ENCODE measurements around the gene ADAMTS14. TPM values are rescaled to one million over a fixed set of nuclear protein-coding genes. Genes with fewer than 3 reads are reported as not detected.

The ADAMTS14 gene
- polyA plus RNA-seq, 1 donor (not counting 4 experiments of a cell fraction or from before 2014, with no cell fraction given): 0.09 TPM

DNA sequence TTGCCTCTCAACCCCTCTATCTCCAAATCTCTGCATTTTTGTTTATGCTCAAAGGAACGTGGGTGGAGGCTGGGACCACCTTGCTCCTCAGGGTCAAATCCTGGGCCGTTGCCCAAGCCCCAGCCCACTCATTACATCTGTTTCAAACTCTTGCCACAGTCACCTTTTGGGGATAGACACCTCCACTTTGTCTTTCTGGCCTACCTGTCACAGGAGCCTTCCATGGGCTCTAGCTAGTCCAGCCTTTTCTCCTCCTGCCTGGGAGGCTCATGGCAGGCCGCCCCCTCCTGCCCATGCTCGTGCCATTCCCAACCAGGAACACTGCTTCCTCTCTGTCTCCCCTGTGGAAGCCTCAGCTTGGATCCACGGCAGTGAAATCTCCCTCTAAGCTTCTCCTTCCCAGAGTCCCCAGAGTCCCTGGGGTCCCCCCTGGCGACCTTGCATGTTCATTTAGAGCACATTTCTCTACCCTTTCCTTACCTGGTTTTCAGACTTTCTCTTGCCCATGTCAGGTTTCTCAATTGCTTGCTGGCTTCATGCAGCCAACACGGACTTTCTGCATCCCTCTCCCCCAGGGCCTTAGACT lies 2.5 kb upstream of the ADAMTS14 start:
- no peak overlapping the region for H3K4me3 ChIP-seq (ENCODE audit: control insufficient read depth in 2 of 3, extremely low read depth in 1 of 3, insufficient read depth in 2 of 3, low read depth in 1 of 3, low read length in 3 of 3)
- no peak for FAIRE-seq
- H3K27me3 ChIP-seq (ENCODE audit: control insufficient read depth, extremely low read depth, insufficient read depth, low read length): peaks cover 67% of the 10 kb centered on the region
- no peaks in the 10 kb centered on the region for H3K9me3 ChIP-seq (ENCODE audit: control insufficient read depth, low read depth, low read length)
- no peak for DNase-seq (ENCODE audit: low read depth, low spot score)
- H3K4me2 ChIP-seq (ENCODE audit: control insufficient read depth, extremely low read depth, insufficient read depth, low read depth, low read length): no peak overlapping the region
- no peaks in the 10 kb centered on the region for H4K20me1 ChIP-seq (ENCODE audit: control insufficient read depth, extremely low read depth, insufficient read depth, low read length)
- no peaks in the 10 kb centered on the region for H3K36me3 ChIP-seq (ENCODE audit: control insufficient read depth in 2 of 2, extremely low read depth in 1 of 2, insufficient read depth in 2 of 2, low read length in 2 of 2)
- H3K4me1 ChIP-seq (ENCODE audit: control insufficient read depth, extremely low read depth, insufficient read depth, low read length): peaks cover 25% of the 10 kb centered on the region
- dilution Hi-C loops (cut with MboI; ENCODE audit: extremely low pct_ligation_motif_present, low sequenced_read_pairs): no loop called here
- no peaks in the 10 kb centered on the region for H3K9me1 ChIP-seq (ENCODE audit: control insufficient read depth, extremely low read depth, insufficient read depth, low read length)
- no peak overlapping the region for H3K27ac ChIP-seq (ENCODE audit: control insufficient read depth, insufficient read depth, low read length)
- H3K9ac ChIP-seq (ENCODE audit: control insufficient read depth, extremely low read depth, insufficient read depth, low read length): no peak overlapping the region
- no peaks in the 10 kb centered on the region for H3K79me2 ChIP-seq (ENCODE audit: control insufficient read depth, insufficient read depth, low read length)
- no peak overlapping the region for H2AFZ ChIP-seq (ENCODE audit: control insufficient read depth, low read length)
- TF ChIP-seq, protein P1, sequence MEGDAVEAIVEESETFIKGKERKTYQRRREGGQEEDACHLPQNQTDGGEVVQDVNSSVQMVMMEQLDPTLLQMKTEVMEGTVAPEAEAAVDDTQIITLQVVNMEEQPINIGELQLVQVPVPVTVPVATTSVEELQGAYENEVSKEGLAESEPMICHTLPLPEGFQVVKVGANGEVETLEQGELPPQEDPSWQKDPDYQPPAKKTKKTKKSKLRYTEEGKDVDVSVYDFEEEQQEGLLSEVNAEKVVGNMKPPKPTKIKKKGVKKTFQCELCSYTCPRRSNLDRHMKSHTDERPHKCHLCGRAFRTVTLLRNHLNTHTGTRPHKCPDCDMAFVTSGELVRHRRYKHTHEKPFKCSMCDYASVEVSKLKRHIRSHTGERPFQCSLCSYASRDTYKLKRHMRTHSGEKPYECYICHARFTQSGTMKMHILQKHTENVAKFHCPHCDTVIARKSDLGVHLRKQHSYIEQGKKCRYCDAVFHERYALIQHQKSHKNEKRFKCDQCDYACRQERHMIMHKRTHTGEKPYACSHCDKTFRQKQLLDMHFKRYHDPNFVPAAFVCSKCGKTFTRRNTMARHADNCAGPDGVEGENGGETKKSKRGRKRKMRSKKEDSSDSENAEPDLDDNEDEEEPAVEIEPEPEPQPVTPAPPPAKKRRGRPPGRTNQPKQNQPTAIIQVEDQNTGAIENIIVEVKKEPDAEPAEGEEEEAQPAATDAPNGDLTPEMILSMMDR (optimal IDR thresholded peaks at IDR 0.05 in 1 of 3, IDR thresholded peaks at IDR 0.05 in 1 of 3, conservative IDR thresholded peaks at IDR 0.05 in 1 of 3; ENCODE audit: extremely low read depth in 1 of 3, insufficient read depth in 2 of 3, low read length in 3 of 3): no peak
- no peak for TF ChIP-seq EZH2 (IDR thresholded peaks at IDR 0.05; ENCODE audit: low read length)

DNA sequence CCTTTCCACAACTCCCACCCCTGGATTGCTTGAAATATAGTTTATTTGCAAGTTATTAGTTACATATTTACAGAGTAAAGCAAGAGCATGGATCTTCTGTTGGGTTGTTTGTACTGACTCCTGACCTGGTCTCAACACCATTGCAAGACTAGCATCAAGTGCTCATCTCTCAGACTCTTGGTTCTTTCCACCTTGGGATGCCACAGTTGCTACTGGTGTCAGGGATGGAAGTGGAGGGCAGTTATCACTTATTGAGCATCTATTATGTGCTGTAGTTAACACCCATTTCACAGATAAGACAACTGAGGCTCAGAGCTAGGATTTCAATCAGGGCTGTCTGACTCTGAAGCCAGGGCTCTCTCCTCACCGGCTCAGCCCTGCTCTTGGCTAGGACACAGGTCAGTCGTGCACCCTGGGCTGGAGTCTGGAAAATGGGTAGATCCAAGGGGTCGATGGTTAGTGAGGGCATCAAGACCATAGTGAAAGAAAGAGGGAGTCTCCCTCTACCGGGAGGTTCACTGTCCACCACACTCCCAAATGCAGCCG lies 614 bp upstream of the ADAMTS14 start:
- Histone ChIP-seq H3K27ac (ENCODE audit: control insufficient read depth, insufficient read depth, low read length) (no peak overlapping the region), H2AFZ (ENCODE audit: control insufficient read depth, low read length) (no peak overlapping the region), H4K20me1 (ENCODE audit: control insufficient read depth, extremely low read depth, insufficient read depth, low read length) (no peaks in the 10 kb centered on the region), H3K4me2 (ENCODE audit: control insufficient read depth, extremely low read depth, insufficient read depth, low read depth, low read length) (peak overlapping the region; percentile 58), H3K9me1 (ENCODE audit: control insufficient read depth, extremely low read depth, insufficient read depth, low read length) (no peaks in the 10 kb centered on the region), H3K36me3 (ENCODE audit: control insufficient read depth in 2 of 2, extremely low read depth in 1 of 2, insufficient read depth in 2 of 2, low read length in 2 of 2) (no peaks in the 10 kb centered on the region), H3K79me2 (ENCODE audit: control insufficient read depth, insufficient read depth, low read length) (no peaks in the 10 kb centered on the region), H3K4me3 (ENCODE audit: control insufficient read depth in 2 of 3, extremely low read depth in 1 of 3, insufficient read depth in 2 of 3, low read depth in 1 of 3, low read length in 3 of 3) (peak overlapping the region; percentile 33 to 42 (median 38)), H3K27me3 (ENCODE audit: control insufficient read depth, extremely low read depth, insufficient read depth, low read length) (peaks cover 86% of the 10 kb centered on the region), H3K9ac (ENCODE audit: control insufficient read depth, extremely low read depth, insufficient read depth, low read length) (no peak overlapping the region), H3K4me1 (ENCODE audit: control insufficient read depth, extremely low read depth, insufficient read depth, low read length) (peaks cover 26% of the 10 kb centered on the region), H3K9me3 (ENCODE audit: control insufficient read depth, low read depth, low read length) (no peaks in the 10 kb centered on the region)
- FAIRE-seq: peak; percentile 9
- dilution Hi-C loops (cut with MboI; ENCODE audit: extremely low pct_ligation_motif_present, low sequenced_read_pairs): no loop called here
- TF ChIP-seq, protein P1 (optimal IDR thresholded peaks at IDR 0.05 in 1 of 3, IDR thresholded peaks at IDR 0.05 in 1 of 3, conservative IDR thresholded peaks at IDR 0.05 in 1 of 3; ENCODE audit: extremely low read depth in 1 of 3, insufficient read depth in 2 of 3, low read length in 3 of 3): peak in 1 of 3 experiments; percentile 6
- TF ChIP-seq EZH2 (IDR thresholded peaks at IDR 0.05; ENCODE audit: low read length): peak; percentile 40
- no peak for DNase-seq (ENCODE audit: low read depth, low spot score)
